H9 (cell line): ENCODE measurements around the gene ITPR3. TPM values are rescaled to one million over a fixed set of nuclear protein-coding genes. Genes with fewer than 3 reads are reported as not detected.

Source experiments
- DNase-seq: peaks from one replicate; pipeline ENCODE4 v3.0.0-alpha.2; 2017
- H2AFZ ChIP-seq: one replicate; pipeline ENCODE4 v1.6.1; 2013; ENCODE audit warnings: mild to moderate bottlenecking, low read length, control low read depth, moderate library complexity
- H2AK5ac ChIP-seq: 2 replicates; pipeline ENCODE4 v1.6.1; 2013; ENCODE audit warnings: low read length, control low read depth, mixed read lengths; ENCODE audit not compliant: insufficient read length
- H2BK120ac ChIP-seq: one replicate; pipeline ENCODE4 v1.6.1; 2013; ENCODE audit warnings: low read depth, mild to moderate bottlenecking, low read length, control low read depth, inconsistent platforms; ENCODE audit not compliant: poor library complexity, severe bottlenecking
- H2BK12ac ChIP-seq: 2 replicates; pipeline ENCODE4 v1.6.1; 2013; ENCODE audit warnings: low read length, control low read depth, mixed read lengths, low read depth; ENCODE audit not compliant: insufficient read length
- H2BK15ac ChIP-seq: 2 replicates; pipeline ENCODE4 v1.6.1; 2013; ENCODE audit warnings: low read depth, low read length, control low read depth
- H2BK20ac ChIP-seq: one replicate; pipeline ENCODE4 v1.6.1; 2013; ENCODE audit warnings: low read depth, mild to moderate bottlenecking, low read length, control low read depth, inconsistent platforms; ENCODE audit not compliant: poor library complexity, severe bottlenecking
- H2BK5ac ChIP-seq: 2 replicates; pipeline ENCODE4 v1.6.1; 2013; ENCODE audit warnings: low read length, control low read depth, mixed read lengths; ENCODE audit not compliant: insufficient read length
- H3K14ac ChIP-seq: 2 replicates; pipeline ENCODE4 v1.6.1; 2013; ENCODE audit warnings: low read length, control low read depth; ENCODE audit not compliant: insufficient read depth
- H3K18ac ChIP-seq: 2 replicates; pipeline ENCODE4 v1.6.1; 2013; ENCODE audit warnings: low read depth, mild to moderate bottlenecking, mixed read lengths, low read length, control low read depth; ENCODE audit not compliant: insufficient read length
- H3K23ac ChIP-seq: 2 replicates; pipeline ENCODE4 v1.6.1; 2013; ENCODE audit warnings: low read length, control low read depth, mixed read lengths, low read depth; ENCODE audit not compliant: insufficient read length
- H3K23me2 ChIP-seq: 2 replicates; pipeline ENCODE4 v1.6.1; 2013; ENCODE audit warnings: low read depth, mild to moderate bottlenecking, mixed read lengths, low read length, control low read depth; ENCODE audit not compliant: insufficient read length, poor library complexity, severe bottlenecking
- H3K27ac ChIP-seq: 2 replicates; pipeline ENCODE4 v1.5.1; 2013; ENCODE audit warnings: low read length, control low read depth, mixed read lengths, low read depth; ENCODE audit not compliant: insufficient read length
- H3K27me3 ChIP-seq: 2 replicates; pipeline ENCODE4 v1.6.1; 2013; ENCODE audit warnings: low read length, control low read depth, inconsistent platforms; ENCODE audit not compliant: insufficient read depth
- H3K4ac ChIP-seq: 2 replicates; pipeline ENCODE4 v1.6.1; 2013; ENCODE audit warnings: low read depth, mild to moderate bottlenecking, control low read depth, inconsistent platforms, low read length, moderate library complexity
- H3K4me1 ChIP-seq: 2 replicates; pipeline ENCODE4 v1.6.1; 2013; ENCODE audit warnings: low read length, control low read depth, inconsistent platforms; ENCODE audit not compliant: insufficient read depth
- H3K4me2 ChIP-seq: 2 replicates; pipeline ENCODE4 v1.6.1; 2013; ENCODE audit warnings: low read length, control low read depth, mixed read lengths; ENCODE audit not compliant: insufficient read length, insufficient read depth
- H3K56ac ChIP-seq: 2 replicates; pipeline ENCODE4 v1.6.1; 2013; ENCODE audit warnings: low read depth, mild to moderate bottlenecking, mixed read lengths, low read length, control low read depth; ENCODE audit not compliant: insufficient read length
- H3K79me1 ChIP-seq: 2 replicates; pipeline ENCODE4 v1.6.1; 2013; ENCODE audit warnings: low read depth, mild to moderate bottlenecking, moderate library complexity, low read length, control low read depth, inconsistent platforms; ENCODE audit not compliant: insufficient read depth, poor library complexity, severe bottlenecking
- H3K79me2 ChIP-seq: 2 replicates; pipeline ENCODE4 v1.6.1; 2013; ENCODE audit warnings: low read length, control low read depth, inconsistent platforms; ENCODE audit not compliant: insufficient read depth
- H3K9ac ChIP-seq: 2 replicates; pipeline ENCODE4 v1.6.1; 2013; ENCODE audit warnings: low read length, control low read depth, mixed read lengths; ENCODE audit not compliant: insufficient read length; ENCODE audit errors: extremely low read depth
- H3K9me3 ChIP-seq: one replicate; pipeline ENCODE4 v1.6.1; 2013; ENCODE audit warnings: low read depth, low read length, inconsistent platforms; ENCODE audit not compliant: control insufficient read depth
- H3T11ph ChIP-seq: one replicate; pipeline ENCODE4 v1.6.1; 2013; ENCODE audit warnings: mild to moderate bottlenecking, low read length, control low read depth, inconsistent platforms
- H4K20me1 ChIP-seq: one replicate; pipeline ENCODE4 v1.6.1; 2013; ENCODE audit not compliant: control insufficient read depth, insufficient read length, insufficient read depth
- H4K5ac ChIP-seq: 2 replicates; pipeline ENCODE4 v1.6.1; 2013; ENCODE audit warnings: low read depth, mild to moderate bottlenecking, mixed read lengths, low read length, control low read depth; ENCODE audit not compliant: insufficient read length
- H4K8ac ChIP-seq: replicated peaks from 2 replicates; pipeline ENCODE4 v1.6.1; 2013; ENCODE audit warnings: low read length, control low read depth, mixed read lengths, low read depth; ENCODE audit not compliant: insufficient read length
- H4K91ac ChIP-seq: 2 replicates; pipeline ENCODE4 v1.6.1; 2013; ENCODE audit warnings: low read depth, mild to moderate bottlenecking, moderate library complexity, mixed read lengths, low read length, control low read depth; ENCODE audit not compliant: insufficient read length
- H3K27ac Mint-ChIP-seq, 3 experiments: 2 replicates in 2 of 3; 3 replicates in 1 of 3; pipeline ENCODE4 v1.8.0; 2020 to 2021; ENCODE audit warnings: mixed read lengths in 3 of 3, mild to moderate bottlenecking in 1 of 3, moderate library complexity in 1 of 3
- H3K27me3 Mint-ChIP-seq: 2 replicates; pipeline ENCODE4 v1.8.0; 2021; ENCODE audit warnings: low read depth, mild to moderate bottlenecking, moderate library complexity, mixed read lengths
- H3K36me3 Mint-ChIP-seq, 3 experiments: 2 replicates in 2 of 3; 3 replicates in 1 of 3; pipeline ENCODE4 v1.8.0; 2020 to 2021; ENCODE audit warnings: low read depth in 3 of 3, mixed read lengths in 3 of 3; ENCODE audit not compliant: insufficient read depth in 1 of 3
- H3K4me1 Mint-ChIP-seq, 2 experiments: 2 replicates each; pipeline ENCODE4 v1.8.0; 2020; ENCODE audit warnings: mixed read lengths in 2 of 2
- H3K4me3 Mint-ChIP-seq, 2 experiments: 2 replicates in 1 of 2; 3 replicates in 1 of 2; pipeline ENCODE4 v1.8.0; 2020 to 2021; ENCODE audit warnings: mild to moderate bottlenecking in 2 of 2, mixed read lengths in 2 of 2, moderate library complexity in 1 of 2
- H3K9me3 Mint-ChIP-seq, 2 experiments: 2 replicates in 1 of 2; 3 replicates in 1 of 2; pipeline ENCODE4 v1.8.0; 2020; ENCODE audit warnings: mild to moderate bottlenecking in 2 of 2, mixed read lengths in 2 of 2, moderate library complexity in 1 of 2
- WGBS: extraction: QIAGEN DNeasy Blood & Tissue Kit; methylation state at CpG from one replicate; pipeline ENCODE4 v1.1.7; 2013; ENCODE audit warnings: missing lambda C conversion rate, low lambda C conversion rate, mixed read lengths; ENCODE audit not compliant: insufficient read length; ENCODE audit errors: extremely low coverage; 5-methylcytosine and 5-hydroxymethylcytosine counted together
- total RNA-seq: library from RNA; stranded (reverse); gene quantifications from 2 replicates; pipeline ENCODE4 v1.2.1, GENCODE V29; 2021
- TF ChIP-seq, protein P1 (sequence below): fragments of 200-600 bp; sonication (generic); conservative IDR thresholded peaks from 3 replicates; pipeline ENCODE4 v1.8.0; 2021; ENCODE audit warnings: antibody characterized with exemption, mild to moderate bottlenecking

ITPR3 gene
- total RNA-seq, 1 experiment from 2014 or later: 40.3 TPM

DNA sequence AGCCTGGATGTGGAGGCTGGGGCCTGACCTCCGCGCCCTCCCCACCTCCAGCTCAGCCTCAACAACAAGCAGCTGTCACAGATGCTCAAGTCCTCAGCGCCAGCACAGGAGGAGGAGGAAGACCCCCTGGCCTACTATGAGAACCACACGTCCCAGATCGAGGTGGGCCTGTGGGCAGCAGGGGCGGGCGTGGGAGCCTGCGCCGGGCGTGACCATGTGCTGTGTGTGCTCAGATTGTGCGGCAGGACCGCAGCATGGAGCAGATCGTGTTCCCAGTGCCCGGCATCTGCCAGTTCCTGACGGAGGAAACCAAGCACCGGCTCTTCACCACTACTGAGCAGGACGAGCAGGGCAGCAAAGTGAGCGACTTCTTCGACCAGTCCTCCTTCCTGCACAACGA lies 66.9 kb downstream of the ITPR3 start:
- no peaks in the 10 kb centered on the region for H3K27me3 Mint-ChIP-seq
- H2BK120ac ChIP-seq: no peak overlapping the region
- H3K18ac ChIP-seq: no peak overlapping the region
- H3K9ac ChIP-seq: no peak overlapping the region
- no peak overlapping the region for H4K91ac ChIP-seq
- H3K23ac ChIP-seq: no peak overlapping the region
- no peaks in the 10 kb centered on the region for H3K9me3 Mint-ChIP-seq
- no peaks in the 10 kb centered on the region for H4K20me1 ChIP-seq
- DNase-seq: no peak
- H3K14ac ChIP-seq: no peak overlapping the region; the same call in 1 of the 2 replicates
- no peaks in the 10 kb centered on the region for H3K9me3 ChIP-seq
- H2AFZ ChIP-seq: no peak overlapping the region
- no peak overlapping the region for H3K27ac Mint-ChIP-seq
- H3K79me1 ChIP-seq: no peaks in the 10 kb centered on the region
- H3K27ac ChIP-seq: no peak overlapping the region
- H2AK5ac ChIP-seq: no peak overlapping the region
- TF ChIP-seq, protein P1, sequence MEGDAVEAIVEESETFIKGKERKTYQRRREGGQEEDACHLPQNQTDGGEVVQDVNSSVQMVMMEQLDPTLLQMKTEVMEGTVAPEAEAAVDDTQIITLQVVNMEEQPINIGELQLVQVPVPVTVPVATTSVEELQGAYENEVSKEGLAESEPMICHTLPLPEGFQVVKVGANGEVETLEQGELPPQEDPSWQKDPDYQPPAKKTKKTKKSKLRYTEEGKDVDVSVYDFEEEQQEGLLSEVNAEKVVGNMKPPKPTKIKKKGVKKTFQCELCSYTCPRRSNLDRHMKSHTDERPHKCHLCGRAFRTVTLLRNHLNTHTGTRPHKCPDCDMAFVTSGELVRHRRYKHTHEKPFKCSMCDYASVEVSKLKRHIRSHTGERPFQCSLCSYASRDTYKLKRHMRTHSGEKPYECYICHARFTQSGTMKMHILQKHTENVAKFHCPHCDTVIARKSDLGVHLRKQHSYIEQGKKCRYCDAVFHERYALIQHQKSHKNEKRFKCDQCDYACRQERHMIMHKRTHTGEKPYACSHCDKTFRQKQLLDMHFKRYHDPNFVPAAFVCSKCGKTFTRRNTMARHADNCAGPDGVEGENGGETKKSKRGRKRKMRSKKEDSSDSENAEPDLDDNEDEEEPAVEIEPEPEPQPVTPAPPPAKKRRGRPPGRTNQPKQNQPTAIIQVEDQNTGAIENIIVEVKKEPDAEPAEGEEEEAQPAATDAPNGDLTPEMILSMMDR: no peak
- H3K56ac ChIP-seq: no peak overlapping the region
- H3K23me2 ChIP-seq: no peaks in the 10 kb centered on the region
- H3K4me1 ChIP-seq: no peaks in the 10 kb centered on the region
- no CpG with 5 or more reads among the region's 20 CpGs for WGBS
- no peak overlapping the region for H3T11ph ChIP-seq
- no peak overlapping the region for H3K4me3 Mint-ChIP-seq
- H2BK15ac ChIP-seq: no peak overlapping the region
- H2BK5ac ChIP-seq: no peak overlapping the region
- H3K4me1 Mint-ChIP-seq: peaks cover 4 to 13% of the 10 kb centered on the region in 2 experiments; a peak in 3 of 4 replicates
- H3K4me2 ChIP-seq: no peak overlapping the region
- H3K79me2 ChIP-seq: no peaks in the 10 kb centered on the region
- no peak overlapping the region for H4K5ac ChIP-seq
- H4K8ac ChIP-seq: no peak overlapping the region
- peaks cover 37 to 90% (median 88%) of the 10 kb centered on the region in 3 experiments; a peak in 6 of 7 replicates for H3K36me3 Mint-ChIP-seq
- H2BK20ac ChIP-seq: no peak overlapping the region
- H3K4ac ChIP-seq: no peak overlapping the region
- no peak overlapping the region for H2BK12ac ChIP-seq
- no peaks in the 10 kb centered on the region for H3K27me3 ChIP-seq
